Measurements from ENCODE around the gene GGA3. TPM values are rescaled to one million over a fixed set of nuclear protein-coding genes. Genes with fewer than 3 reads are reported as not detected.

Gene GGA3
- total and polyA plus RNA-seq, 2 experiments from 2014 or later: 22.5 to 54.3 TPM

GRCh38 chr17:75244133-75244866 is 17.1 kb downstream of the GGA3 start (continued):
- TF ChIP-seq EZH2phosphoT487 (IDR thresholded peaks at IDR 0.05; ENCODE audit: unreplicated experiment) (no peak), EZH2 (IDR thresholded peaks at IDR 0.05; ENCODE audit: low read depth, unreplicated experiment) (no peak), STAT1 (IDR thresholded peaks at IDR 0.05; ENCODE audit: unreplicated experiment) (no peak), CREB1 (CRISPR knock-in tag; IDR thresholded peaks at IDR 0.05; ENCODE audit: low read depth) (no peak), NANOG (IDR thresholded peaks at IDR 0.05; ENCODE audit: borderline replicate concordance) (no peak), JUNB (IDR thresholded peaks at IDR 0.05; ENCODE audit: unreplicated experiment) (no peak), CTCF (conservative IDR thresholded peaks at IDR 0.05; ENCODE audit: low read depth in 2 of 2) (no peak), ZNF331 (CRISPR knock-in tag; IDR thresholded peaks at IDR 0.05; ENCODE audit: low read depth) (no peak), ZNF114 (CRISPR knock-in tag; IDR thresholded peaks at IDR 0.05) (no peak), ETS1 (IDR thresholded peaks at IDR 0.05) (no peak)

- DNase-seq (ENCODE audit: low spot score) (no peak), ATAC-seq (no peak)
- Histone ChIP-seq H3K9me2 (ENCODE audit: insufficient read depth) (no peaks in the 10 kb centered on the region), H3K27me3 (ENCODE audit: insufficient read depth) (no peaks in the 10 kb centered on the region), H3K79me2 (replicated peaks; ENCODE audit: insufficient read depth) (peaks cover 6% of the 10 kb centered on the region; the same call in 1 of the 2 replicates), H3K4me2 (no peak overlapping the region), H3K27ac (ENCODE audit: low read depth) (no peak overlapping the region), H2AFZ (no peak overlapping the region), H3K4me3 (no peak overlapping the region), H3F3A (replicated peaks; ENCODE audit: low read depth) (peaks cover 26% of the 10 kb centered on the region), H3K4me1 (ENCODE audit: insufficient read depth) (no peaks in the 10 kb centered on the region), H3K36me3 (ENCODE audit: insufficient read depth) (peaks cover 11% of the 10 kb centered on the region; the same call in 1 of the 2 replicates), H4K20me1 (replicated peaks; ENCODE audit: insufficient read depth) (peaks cover 4% of the 10 kb centered on the region; the same call in 1 of the 2 replicates)
- no peak overlapping the region for H3K27ac Mint-ChIP-seq
- H3K27me3 Mint-ChIP-seq (ENCODE audit: insufficient read depth, low read depth, poor library complexity): peaks cover 17% of the 10 kb centered on the region
- no peaks in the 10 kb centered on the region for H3K9me3 Mint-ChIP-seq
- peaks cover 68% of the 10 kb centered on the region for H3K36me3 Mint-ChIP-seq (ENCODE audit: low read depth)
- peaks cover 10% of the 10 kb centered on the region; the same call in 2 of the 3 replicates for H3K4me1 Mint-ChIP-seq
- H3K4me3 Mint-ChIP-seq: no peak overlapping the region
- no peak for TF ChIP-seq JUNB (IDR thresholded peaks at IDR 0.05; ENCODE audit: unreplicated experiment)
- no peak for TF ChIP-seq EZH2phosphoT487 (IDR thresholded peaks at IDR 0.05; ENCODE audit: unreplicated experiment)
- TF ChIP-seq, protein P1, sequence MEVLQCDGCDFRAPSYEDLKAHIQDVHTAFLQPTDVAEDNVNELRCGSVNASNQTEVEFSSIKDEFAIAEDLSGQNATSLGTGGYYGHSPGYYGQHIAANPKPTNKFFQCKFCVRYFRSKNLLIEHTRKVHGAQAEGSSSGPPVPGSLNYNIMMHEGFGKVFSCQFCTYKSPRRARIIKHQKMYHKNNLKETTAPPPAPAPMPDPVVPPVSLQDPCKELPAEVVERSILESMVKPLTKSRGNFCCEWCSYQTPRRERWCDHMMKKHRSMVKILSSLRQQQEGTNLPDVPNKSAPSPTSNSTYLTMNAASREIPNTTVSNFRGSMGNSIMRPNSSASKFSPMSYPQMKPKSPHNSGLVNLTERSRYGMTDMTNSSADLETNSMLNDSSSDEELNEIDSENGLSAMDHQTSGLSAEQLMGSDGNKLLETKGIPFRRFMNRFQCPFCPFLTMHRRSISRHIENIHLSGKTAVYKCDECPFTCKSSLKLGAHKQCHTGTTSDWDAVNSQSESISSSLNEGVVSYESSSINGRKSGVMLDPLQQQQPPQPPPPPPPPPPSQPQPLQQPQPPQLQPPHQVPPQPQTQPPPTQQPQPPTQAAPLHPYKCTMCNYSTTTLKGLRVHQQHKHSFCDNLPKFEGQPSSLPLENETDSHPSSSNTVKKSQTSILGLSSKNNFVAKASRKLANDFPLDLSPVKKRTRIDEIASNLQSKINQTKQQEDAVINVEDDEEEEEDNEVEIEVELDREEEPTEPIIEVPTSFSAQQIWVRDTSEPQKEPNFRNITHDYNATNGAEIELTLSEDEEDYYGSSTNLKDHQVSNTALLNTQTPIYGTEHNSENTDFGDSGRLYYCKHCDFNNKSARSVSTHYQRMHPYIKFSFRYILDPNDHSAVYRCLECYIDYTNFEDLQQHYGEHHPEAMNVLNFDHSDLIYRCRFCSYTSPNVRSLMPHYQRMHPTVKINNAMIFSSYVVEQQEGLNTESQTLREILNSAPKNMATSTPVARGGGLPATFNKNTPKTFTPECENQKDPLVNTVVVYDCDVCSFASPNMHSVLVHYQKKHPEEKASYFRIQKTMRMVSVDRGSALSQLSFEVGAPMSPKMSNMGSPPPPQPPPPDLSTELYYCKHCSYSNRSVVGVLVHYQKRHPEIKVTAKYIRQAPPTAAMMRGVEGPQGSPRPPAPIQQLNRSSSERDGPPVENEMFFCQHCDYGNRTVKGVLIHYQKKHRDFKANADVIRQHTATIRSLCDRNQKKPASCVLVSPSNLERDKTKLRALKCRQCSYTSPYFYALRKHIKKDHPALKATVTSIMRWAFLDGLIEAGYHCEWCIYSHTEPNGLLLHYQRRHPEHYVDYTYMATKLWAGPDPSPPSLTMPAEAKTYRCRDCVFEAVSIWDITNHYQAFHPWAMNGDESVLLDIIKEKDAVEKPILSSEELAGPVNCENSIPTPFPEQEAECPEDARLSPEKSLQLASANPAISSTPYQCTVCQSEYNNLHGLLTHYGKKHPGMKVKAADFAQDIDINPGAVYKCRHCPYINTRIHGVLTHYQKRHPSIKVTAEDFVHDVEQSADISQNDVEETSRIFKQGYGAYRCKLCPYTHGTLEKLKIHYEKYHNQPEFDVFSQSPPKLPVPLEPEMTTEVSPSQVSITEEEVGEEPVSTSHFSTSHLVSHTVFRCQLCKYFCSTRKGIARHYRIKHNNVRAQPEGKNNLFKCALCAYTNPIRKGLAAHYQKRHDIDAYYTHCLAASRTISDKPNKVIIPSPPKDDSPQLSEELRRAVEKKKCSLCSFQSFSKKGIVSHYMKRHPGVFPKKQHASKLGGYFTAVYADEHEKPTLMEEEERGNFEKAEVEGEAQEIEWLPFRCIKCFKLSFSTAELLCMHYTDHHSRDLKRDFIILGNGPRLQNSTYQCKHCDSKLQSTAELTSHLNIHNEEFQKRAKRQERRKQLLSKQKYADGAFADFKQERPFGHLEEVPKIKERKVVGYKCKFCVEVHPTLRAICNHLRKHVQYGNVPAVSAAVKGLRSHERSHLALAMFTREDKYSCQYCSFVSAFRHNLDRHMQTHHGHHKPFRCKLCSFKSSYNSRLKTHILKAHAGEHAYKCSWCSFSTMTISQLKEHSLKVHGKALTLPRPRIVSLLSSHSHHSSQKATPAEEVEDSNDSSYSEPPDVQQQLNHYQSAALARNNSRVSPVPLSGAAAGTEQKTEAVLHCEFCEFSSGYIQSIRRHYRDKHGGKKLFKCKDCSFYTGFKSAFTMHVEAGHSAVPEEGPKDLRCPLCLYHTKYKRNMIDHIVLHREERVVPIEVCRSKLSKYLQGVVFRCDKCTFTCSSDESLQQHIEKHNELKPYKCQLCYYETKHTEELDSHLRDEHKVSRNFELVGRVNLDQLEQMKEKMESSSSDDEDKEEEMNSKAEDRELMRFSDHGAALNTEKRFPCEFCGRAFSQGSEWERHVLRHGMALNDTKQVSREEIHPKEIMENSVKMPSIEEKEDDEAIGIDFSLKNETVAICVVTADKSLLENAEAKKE (CRISPR knock-in tag; IDR thresholded peaks at IDR 0.05): no peak
- TF ChIP-seq POLR2AphosphoS5 (IDR thresholded peaks at IDR 0.05; ENCODE audit: low read depth): no peak
- no peak for TF ChIP-seq EZH2 (IDR thresholded peaks at IDR 0.05; ENCODE audit: low read depth, unreplicated experiment)
- no peak for TF ChIP-seq STAT1 (IDR thresholded peaks at IDR 0.05; ENCODE audit: unreplicated experiment)
Measured at GRCh38 chr17:75242461-75243042, 18.9 kb downstream of the GGA3 start.

Data from GM23338 (cell line).